NCI-H2029 treated with DMSO at 0.1 percent for 48 hours (cell line): Measurements from ENCODE around the gene PIK3CD.

Experiments
- DNase-seq: peaks from one replicate; lab custom pipeline; 2025; lab: John Stamatoyannopoulos, UW

PIK3CD gene

DNA sequence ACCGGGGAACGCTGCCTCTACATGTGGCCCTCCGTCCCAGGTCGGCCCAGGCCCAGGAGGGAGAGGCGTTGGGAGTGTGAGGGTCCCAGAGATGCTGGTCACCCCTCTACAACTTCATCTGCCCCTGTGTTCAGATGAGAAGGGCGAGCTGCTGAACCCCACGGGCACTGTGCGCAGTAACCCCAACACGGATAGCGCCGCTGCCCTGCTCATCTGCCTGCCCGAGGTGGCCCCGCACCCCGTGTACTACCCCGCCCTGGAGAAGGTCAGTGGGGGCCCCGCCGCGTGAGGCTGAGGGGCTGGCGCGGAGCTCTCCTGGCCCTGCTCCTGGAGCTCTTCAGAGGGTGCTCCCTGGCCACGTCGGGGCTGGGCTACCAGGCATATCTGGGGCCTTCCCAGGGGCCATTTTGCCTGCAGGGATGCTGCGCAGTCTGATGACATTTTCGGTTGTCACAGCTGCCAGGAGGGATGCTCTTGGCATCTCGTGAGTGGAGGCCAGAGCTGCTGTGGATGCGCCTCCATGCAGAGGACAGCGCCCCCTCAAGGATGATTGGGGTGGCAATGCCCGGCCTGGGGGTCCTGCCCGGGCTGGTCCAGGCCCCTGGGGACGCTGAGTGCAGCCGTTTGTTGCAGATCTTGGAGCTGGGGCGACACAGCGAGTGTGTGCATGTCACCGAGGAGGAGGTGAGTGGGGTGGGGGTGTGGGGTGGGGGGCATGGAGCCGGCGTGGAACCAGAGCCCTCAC is 68.6 kb downstream of the PIK3CD start:
- no peak for DNase-seq

DNA sequence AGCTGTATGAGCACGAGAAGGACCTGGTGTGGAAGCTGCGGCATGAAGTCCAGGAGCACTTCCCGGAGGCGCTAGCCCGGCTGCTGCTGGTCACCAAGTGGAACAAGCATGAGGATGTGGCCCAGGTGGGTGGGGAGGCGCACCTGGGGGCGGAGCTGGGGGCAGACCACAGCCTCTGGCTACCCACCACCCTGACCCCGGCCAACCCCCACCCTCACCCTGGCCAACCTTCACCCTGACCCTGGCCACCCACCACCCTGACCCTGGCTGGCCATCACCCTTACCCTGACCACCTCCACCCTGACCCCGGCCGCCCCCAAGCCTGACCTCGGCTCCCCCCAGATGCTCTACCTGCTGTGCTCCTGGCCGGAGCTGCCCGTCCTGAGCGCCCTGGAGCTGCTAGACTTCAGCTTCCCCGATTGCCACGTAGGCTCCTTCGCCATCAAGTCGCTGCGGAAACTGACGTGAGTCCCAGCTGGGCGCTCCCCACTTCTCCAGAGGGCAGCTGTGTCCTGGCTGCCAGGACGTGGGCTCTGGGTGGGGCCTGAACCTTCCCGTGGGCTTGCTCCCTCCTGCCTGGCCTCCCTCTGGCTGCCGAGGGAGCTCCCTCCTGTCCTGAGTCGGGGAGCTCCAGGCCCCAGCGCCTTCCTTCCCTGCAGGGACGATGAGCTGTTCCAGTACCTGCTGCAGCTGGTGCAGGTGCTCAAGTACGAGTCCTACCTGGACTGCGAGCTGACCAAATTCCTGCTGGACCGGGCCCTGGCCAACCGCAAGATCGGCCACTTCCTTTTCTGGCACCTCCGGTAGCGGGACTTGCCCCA is 69.5 kb downstream of the PIK3CD start:
- no peak for DNase-seq

DNA sequence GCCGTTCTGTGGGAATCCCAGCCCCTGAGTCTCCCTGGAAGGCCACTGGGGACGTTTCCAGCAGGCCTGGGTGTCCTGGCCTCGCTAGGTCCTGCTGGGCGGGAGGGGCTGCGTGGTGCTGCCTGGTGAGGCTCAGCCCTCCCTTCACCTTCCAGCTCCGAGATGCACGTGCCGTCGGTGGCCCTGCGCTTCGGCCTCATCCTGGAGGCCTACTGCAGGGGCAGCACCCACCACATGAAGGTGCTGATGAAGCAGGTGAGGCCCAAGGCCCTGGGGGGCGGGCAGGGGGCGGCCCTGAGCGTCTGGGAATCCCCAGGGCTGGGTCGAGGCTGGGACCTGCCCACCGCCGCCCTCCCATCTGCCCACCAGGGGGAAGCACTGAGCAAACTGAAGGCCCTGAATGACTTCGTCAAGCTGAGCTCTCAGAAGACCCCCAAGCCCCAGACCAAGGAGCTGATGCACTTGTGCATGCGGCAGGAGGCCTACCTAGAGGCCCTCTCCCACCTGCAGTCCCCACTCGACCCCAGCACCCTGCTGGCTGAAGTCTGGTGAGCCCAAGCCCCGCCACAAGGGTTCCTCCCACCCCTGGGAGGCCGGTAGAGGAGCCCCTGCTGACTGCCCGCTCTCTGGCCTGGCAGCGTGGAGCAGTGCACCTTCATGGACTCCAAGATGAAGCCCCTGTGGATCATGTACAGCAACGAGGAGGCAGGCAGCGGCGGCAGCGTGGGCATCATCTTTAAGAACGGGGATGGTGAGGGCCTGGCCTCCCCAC is 70.3 kb downstream of the PIK3CD start:
- no peak for DNase-seq

DNA sequence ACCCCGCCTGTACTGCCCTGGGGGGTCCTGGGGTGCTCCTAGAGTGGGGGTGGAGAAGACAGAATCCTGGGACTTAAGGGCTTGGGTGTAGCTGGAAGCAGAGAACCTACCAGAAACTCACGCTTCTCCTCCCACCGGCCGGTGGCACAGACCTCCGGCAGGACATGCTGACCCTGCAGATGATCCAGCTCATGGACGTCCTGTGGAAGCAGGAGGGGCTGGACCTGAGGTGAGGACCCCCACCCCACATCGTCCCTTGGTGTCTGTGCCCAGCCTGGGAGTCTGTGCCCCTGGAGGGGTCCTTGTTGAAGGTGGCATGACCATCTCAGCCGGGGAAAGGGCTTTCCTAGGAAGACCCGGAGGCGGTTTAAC is 70.8 kb downstream of the PIK3CD start:
- no peak for DNase-seq

DNA sequence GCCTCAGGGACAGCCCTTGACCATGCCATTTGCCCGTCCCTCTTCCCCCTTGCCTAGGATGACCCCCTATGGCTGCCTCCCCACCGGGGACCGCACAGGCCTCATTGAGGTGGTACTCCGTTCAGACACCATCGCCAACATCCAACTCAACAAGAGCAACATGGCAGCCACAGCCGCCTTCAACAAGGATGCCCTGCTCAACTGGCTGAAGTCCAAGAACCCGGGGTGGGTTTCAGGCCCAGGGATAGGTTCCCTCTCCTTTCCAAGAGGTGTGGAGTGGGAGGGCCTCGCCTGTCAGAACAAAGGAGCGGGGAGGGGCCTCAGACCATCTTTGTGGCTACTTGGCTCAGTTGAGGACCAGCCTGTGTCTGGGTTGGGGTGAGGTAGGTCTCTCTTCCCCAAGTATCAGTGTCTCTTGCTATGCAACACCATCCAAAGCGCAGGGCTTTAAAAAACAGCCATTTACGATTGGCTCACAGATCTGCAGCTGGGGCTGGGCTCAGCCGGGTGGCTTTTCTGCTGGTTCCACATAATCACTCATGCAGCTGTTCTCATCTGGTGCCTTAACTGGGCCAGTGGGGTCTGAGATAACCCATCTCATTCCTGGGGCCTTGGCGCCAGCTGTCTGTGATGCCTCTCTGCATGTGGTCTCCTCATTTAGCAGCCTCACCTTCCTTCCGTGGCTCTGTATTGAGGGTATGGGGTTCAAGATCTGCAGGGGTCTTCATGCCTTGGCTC is 71.7 kb downstream of the PIK3CD start:
- DNase-seq = no peak

DNA sequence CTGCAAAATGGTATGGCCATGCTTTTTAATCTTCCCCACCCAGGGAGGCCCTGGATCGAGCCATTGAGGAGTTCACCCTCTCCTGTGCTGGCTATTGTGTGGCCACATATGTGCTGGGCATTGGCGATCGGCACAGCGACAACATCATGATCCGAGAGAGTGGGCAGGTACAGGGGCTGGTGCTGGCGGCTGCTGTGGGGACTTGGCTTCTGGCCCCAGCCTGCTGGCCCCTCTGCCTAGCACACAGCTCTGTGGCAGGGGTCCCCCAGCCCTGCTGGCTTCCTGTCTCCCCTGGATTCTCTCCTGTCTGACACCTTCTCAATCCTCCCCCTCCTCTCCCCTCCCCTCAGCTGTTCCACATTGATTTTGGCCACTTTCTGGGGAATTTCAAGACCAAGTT is 72.4 kb downstream of the PIK3CD start:
- DNase-seq = no peak

DNA sequence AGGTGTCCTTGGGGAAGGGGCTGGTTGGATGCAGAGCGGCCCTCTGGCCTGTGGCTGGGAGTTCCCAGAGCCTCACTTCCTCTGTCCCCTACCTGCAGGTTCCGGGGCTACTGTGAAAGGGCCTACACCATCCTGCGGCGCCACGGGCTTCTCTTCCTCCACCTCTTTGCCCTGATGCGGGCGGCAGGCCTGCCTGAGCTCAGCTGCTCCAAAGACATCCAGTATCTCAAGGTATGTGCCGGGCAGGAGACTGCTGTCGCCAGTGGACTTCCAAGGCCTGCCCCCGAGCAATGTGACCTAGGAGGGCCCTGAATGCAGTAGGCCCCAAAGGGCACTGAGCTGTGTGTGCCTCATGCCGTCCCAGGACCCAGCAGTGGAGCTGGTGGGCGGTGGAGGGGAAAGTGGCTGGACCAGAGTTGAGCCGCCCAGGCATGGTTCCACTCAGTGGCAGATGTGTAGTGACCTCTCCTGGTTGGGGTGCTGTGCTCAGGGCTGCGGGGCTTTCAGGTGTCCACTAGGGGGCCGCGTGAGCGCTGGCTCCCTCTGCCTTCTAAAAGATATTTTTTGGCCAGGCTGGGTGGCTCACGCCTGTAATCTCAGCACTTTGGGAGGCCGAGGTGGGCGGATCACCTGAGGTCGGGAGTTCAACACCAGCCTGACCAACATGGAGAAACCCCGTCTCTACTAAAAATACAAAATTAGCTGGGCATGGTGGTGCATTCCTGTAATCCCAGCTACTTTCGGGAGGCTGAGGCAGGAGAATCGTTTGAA is 73.4 kb downstream of the PIK3CD start:
- no peak for DNase-seq

DNA sequence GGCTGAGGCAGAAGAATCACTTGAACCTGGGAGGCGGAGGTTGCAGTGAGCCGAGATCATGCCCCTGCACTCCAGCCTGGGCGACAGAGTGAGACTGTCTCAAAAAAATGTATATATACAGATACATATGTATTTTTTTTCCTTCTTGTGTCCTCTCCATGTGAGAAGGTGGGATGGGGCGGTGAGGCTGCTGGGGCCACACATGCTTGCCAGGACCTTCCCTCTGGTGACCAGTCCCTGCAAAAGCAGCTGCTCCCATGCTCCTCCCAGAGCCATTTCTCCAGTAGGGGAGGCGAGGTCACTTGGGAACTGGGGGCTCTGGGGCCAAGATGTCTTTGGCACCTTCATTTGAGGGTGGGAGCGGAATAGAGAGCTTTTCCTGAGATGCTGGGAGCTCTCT is 74.9 kb downstream of the PIK3CD start:
- DNase-seq = no peak

DNA sequence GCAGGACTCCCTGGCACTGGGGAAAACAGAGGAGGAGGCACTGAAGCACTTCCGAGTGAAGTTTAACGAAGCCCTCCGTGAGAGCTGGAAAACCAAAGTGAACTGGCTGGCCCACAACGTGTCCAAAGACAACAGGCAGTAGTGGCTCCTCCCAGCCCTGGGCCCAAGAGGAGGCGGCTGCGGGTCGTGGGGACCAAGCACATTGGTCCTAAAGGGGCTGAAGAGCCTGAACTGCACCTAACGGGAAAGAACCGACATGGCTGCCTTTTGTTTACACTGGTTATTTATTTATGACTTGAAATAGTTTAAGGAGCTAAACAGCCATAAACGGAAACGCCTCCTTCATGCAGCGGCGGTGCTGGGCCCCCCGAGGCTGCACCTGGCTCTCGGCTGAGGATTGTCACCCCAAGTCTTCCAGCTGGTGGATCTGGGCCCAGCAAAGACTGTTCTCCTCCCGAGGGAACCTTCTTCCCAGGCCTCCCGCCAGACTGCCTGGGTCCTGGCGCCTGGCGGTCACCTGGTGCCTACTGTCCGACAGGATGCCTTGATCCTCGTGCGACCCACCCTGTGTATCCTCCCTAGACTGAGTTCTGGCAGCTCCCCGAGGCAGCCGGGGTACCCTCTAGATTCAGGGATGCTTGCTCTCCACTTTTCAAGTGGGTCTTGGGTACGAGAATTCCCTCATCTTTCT is 75.5 kb downstream of the PIK3CD start:
- no peak for DNase-seq

DNA sequence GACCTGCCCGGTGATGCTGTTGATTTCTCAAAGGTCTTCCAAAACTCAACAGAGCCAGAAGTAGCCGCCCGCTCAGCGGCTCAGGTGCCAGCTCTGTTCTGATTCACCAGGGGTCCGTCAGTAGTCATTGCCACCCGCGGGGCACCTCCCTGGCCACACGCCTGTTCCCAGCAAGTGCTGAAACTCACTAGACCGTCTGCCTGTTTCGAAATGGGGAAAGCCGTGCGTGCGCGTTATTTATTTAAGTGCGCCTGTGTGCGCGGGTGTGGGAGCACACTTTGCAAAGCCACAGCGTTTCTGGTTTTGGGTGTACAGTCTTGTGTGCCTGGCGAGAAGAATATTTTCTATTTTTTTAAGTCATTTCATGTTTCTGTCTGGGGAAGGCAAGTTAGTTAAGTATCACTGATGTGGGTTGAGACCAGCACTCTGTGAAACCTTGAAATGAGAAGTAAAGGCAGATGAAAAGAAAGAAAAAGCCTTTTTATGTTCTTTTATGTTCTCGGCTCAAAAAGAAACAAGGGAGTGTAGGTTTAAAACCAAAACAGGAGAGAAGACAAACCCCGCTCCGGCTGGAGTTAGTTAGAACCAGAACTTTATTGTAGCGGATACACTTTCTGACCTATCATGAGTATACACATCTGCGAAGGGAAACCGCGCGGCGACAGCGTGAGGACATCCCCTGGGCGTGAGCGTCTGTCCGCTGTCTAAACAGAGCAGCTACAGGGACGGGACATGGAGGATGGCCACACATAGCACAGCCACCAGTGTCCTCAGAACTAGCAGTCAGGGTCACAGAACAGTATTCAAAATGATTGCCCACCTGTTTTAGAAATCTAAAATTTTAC is 77.1 kb downstream of the PIK3CD start:
- DNase-seq = no peak

DNA sequence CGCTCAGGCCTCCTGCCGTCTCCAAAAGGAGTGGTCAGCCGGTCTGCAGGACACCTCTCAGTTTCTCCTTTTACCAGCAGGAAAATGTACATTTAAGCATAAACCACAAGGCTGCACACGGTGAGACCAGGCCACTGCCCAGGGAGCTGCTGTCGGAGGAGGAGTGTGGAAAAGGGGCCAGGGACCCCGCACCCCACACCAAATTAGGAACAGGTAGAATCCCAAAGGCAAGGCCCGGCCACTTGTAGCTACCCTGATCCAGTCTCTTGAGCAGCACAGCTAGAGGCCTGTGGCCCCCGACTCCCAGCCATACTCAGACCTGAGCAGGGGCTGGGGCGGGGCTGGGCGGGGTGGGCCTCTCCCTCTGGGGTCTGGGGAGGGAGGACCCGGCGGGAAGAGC is 78.0 kb downstream of the PIK3CD start:
- no peak for DNase-seq

DNA sequence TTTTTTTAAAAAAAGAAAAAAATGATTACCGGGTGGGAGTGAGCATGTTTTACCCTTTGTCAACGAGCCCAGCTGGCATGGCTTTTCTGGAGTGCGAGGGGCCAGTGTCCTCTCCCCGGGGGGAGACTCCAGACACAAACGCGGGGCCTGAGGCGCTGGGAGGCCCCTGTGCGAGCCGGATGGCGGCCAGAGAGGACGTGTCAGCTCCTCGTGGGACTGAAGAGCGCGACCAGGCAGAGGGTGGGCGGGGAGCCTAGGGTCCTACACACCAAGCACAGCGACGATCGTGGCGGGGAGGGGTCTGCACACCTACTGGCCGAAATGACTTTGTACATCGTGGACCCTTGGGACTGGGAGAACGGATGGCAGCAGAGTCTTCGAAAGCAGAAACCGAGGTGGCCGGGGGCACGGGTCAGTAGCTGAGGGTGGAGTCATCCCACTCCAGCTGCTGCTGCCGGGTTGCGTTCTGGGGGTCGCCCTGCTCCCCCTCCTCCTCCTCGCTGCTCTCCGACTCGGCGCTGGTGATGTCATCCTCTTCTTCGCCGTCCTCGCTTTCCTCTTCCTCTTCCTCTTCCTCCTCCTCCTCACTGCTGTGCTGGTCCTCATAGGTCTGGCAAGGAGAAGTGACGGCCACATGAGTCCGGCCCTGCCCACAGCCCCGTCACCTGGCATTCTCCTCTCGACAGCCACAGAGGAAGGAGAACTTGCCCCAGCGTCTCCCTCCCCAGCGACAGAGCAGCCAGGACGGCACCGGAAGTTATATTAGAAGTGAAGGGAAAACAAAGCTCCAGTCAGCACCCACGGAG is 78.8 kb downstream of the PIK3CD start:
- no peak for DNase-seq

DNA sequence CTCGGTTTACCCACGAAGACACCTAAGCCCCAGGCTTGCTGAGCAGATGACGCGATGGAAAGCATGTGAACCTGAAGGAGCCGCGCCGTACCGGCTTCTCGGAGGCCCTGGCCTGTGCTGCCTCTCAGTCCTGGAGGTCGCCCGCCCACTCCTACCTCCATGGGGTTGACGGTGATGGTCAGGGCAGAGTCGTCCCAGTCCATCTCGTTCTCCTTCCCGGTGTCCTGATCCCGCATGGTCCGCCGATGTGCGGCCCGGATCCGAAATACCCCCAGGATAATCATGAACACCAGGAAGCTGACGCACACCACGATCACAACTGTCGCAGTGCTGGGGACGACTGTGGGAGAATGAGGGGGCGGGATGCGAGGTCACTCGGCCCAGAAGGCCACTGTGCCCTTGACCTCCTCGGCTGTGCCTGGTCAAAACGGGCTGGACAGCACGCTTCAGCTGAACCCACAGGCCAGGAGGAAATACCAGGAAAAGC is 79.6 kb downstream of the PIK3CD start:
- no peak for DNase-seq

DNA sequence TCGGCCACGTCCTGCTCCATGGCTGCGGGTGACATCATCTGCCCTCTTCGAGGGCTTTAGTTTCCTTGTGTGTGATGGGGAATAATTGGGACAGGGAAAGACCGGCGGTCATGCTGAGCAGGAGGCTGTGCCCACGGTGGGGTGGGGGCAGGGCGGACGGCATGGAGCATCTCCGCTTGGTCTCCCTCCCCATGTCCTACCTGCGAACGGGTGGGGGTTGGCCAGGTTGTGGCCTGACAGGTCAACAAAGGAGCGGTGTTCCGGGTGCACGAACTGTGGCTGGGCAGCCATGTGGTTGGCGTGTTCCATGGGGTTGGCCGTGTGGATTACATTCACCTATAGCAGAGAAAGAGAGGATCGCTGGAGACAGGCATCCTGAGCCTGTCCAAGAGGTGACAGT is 80.0 kb downstream of the PIK3CD start:
- no peak for DNase-seq

DNA sequence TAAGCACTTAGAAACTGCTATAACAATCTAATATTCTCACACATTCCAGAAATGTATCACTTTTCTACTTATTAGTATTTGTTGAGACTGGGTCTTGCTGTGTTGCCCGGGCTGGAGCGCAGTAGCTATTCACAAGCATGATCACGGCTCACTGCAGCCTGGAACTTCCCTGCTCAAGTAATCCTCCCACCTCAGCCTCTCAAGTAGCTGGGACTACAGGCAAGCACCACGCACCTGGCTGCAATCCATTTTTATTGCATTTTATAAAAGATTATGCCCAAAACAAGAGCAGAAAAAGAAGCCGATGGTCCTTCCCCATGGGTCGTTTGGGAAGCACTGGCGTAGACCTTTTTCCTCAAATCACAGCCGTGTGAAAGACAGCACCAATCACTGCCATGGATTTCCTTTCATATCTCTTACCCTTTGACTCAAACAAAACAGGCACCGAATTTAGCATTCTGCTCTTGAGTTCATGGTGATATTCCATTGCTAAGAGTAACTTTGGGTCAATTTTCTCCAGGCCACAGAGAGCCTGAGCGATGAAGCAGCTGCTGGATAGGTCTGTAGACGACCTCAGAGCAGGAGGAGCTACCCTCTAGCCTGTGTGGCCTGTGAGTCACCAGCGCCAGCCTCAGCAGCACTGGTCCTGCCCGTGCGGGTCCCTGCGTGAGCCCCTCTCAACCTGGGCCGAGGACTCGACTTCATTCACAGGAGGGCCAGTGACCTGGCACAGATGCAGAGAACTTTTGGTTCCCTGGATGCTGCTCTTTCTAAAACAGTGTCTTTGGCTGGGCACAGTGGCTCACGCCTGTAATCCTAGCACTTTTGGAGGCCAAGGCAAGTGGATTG is 80.8 kb downstream of the PIK3CD start:
- DNase-seq = no peak

DNA sequence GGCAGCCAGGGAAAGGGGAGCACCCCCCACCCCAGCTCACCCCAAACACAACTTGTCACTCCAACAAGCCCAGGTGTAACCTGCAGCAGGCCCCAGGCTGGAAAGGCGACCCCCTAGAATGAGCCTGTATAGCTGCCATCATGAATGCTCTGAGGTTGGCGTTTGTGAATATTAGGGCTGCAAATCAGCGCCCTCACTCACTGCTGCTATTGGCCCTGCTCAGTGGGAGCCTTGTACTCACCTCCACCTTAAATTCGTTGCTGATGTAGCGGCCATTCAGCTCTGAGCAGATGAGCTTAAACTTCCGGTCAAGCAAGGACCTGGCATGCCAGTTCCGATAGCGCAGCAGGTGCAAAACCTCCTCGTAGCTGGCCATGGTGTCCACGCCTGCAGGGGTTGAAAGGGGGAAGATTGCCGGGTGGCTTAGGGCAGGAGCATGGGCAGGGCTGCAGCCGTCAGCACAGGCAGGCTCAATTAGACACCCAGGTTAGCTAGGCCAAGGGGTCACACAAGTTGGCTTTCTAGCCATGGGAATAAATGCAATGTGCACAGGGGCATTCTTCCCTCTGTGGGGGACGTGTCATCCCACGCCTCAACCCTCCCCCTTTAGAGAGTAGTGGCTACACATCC is 81.7 kb downstream of the PIK3CD start:
- no peak for DNase-seq

DNA sequence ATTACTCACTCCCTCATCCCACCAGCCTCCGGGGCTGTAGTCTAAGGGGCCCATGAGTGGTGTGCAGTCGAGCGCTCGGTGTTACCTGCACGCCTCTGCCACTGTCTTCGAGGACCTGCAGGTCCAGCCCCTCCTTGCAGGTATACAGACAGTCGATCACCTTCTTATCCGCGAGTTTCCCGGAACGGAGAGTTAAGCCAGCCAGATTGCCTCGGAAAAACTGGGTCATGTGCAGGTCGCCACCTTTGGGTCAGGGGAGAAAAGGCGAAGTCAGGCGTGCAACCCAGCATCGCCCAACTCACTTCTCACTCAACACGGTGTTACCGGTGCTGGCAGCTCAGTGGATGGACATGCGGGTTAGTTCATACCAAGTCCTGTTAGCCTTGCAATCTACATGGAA is 84.3 kb downstream of the PIK3CD start:
- DNase-seq = no peak
